ENCODE results near the gene SCARF1.

The SCARF1 gene

DNA sequence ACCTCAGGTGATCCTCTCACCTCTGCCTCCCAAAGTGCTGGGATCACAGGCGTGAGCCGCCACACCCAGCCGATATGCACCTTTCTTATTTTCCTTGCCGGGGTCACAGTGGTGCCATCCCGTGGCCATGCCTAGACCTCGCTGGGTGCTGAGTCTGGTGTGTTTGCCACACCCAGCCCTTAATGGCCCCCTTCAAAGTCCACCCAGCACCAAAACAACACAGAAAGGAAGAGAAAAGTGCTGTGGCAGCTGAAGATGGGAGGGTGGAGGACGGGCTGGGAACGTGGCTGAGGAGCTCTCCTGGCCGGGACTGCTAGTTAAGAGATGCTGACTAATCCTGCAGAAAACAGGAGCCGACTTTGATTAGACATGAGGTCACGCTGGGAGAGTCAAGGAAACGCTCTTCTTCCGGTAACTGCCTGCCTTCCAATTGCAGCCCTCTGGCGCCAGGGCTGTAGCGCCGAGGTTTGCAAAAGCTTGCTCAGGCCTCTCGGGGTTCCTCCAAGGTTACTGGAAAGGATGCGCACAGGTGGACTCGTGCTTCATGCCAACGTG is 27.8 kb downstream of the SCARF1 start:
- DNase-seq (ENCODE audit: low read depth, low spot score), result peak; percentile 29
- no peak for TF ChIP-seq CTCF (IDR thresholded peaks at IDR 0.05; ENCODE audit: insufficient read depth, low read length, missing control alignments)
- H3K4me3 ChIP-seq (ENCODE audit: low read depth, low read length), result no peak overlapping the region
- POLR2A ChIA-PET, result no interaction called here
- CTCF ChIA-PET, result interaction anchor here (1.0 to 3.0 kb wide), 5 partner anchors 8 to 56 kb away, joined by 3 to 16 read pairs (median 5); partner anchors contain the start of gene RILP

DNA sequence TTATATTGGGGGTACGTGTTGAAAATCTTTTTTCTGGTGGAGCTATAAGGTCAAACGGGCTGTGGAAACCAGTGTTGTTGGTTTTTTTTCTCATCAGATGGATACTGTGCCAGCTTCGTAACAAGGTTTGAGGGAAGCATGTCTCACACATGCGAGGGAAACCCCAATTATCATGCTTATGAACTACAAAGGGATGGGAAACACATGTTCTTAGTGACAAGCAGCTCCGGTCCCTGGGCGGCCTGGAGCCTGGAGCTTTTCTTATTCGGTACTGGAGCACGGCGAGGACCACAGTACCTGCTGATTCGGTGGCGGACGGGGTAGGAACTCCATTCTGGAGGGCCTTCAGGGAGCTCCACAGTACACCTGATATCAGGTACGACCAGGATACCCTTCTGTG is 29.4 kb downstream of the SCARF1 start:
- CTCF ChIA-PET, result interaction anchor here (1.0 to 3.0 kb wide), 4 partner anchors 9 to 83 kb away, joined by 3 to 16 read pairs (median 4); partner anchors contain the start of gene SLC43A2

DNA sequence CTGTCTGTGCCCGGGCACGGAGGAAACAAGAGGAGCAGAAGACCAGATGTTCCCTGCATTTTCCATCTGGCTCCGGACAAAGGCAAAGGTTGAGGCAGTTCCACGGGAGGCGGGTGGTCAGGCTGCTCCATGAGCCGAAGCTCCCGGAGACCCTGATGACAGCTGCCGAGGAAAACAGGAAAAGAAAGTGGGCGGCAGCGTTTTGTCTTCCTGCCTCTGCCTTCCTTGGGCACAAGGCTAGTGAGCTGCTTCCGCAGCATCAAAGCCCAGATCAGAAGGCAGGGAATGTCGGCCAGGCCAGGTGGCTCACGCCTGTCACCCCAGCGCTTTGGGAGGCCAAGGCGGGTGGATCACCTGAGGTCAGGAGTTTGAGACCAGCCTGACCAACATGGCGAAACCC is 33.1 kb downstream of the SCARF1 start:
- no peak for TF ChIP-seq CTCF (IDR thresholded peaks at IDR 0.05; ENCODE audit: insufficient read depth, low read length, missing control alignments)
- DNase-seq (ENCODE audit: low read depth, low spot score), result no peak
- POLR2A ChIA-PET, result no interaction called here
- no peak overlapping the region for H3K4me3 ChIP-seq (ENCODE audit: low read depth, low read length)
- CTCF ChIA-PET, result interaction anchor here (1.3 kb wide), 1 partner anchor 11 kb away, joined by 4 read pairs; no protein-coding TSS in a partner anchor

More for the DNA sequence above, 29.4 kb downstream of the SCARF1 start:
- POLR2A ChIA-PET, result no interaction called here
- DNase-seq (ENCODE audit: low read depth, low spot score), result no peak
- H3K4me3 ChIP-seq (ENCODE audit: low read depth, low read length), result no peak overlapping the region
- no peak for TF ChIP-seq CTCF (IDR thresholded peaks at IDR 0.05; ENCODE audit: insufficient read depth, low read length, missing control alignments)

GRCh38 chr17:1611715-1612114 is 33.8 kb downstream of the SCARF1 start:
- no peak for TF ChIP-seq CTCF (IDR thresholded peaks at IDR 0.05; ENCODE audit: insufficient read depth, low read length, missing control alignments)
- ChIA-PET CTCF (interaction anchor here (1.0 to 1.3 kb wide), 2 partner anchors 10 to 97 kb away, joined by 3 to 4 read pairs; no protein-coding TSS in a partner anchor), POLR2A (no interaction called here)
- no peak overlapping the region for H3K4me3 ChIP-seq (ENCODE audit: low read depth, low read length)
- no peak for DNase-seq (ENCODE audit: low read depth, low spot score)

GRCh38 chr17:1608676-1609075 is 36.9 kb downstream of the SCARF1 start:
- TF ChIP-seq CTCF (IDR thresholded peaks at IDR 0.05; ENCODE audit: insufficient read depth, low read length, missing control alignments), result no peak
- H3K4me3 ChIP-seq (ENCODE audit: low read depth, low read length), result no peak overlapping the region
- ChIA-PET CTCF (interaction anchor here (2.0 kb wide), 1 partner anchor 21 kb away, joined by 5 read pairs; no protein-coding TSS in a partner anchor), POLR2A (no interaction called here)
- no peak for DNase-seq (ENCODE audit: low read depth, low spot score)

- DNase-seq (ENCODE audit: low read depth, low spot score), result no peak
- POLR2A ChIA-PET, result no interaction called here
- CTCF ChIA-PET, result interaction anchor here (1.0 to 2.0 kb wide), 4 partner anchors 8 to 41 kb away, joined by 3 to 5 read pairs (median 4); partner anchors contain the start of gene RILP
- H3K4me3 ChIP-seq (ENCODE audit: low read depth, low read length), result no peak overlapping the region
- TF ChIP-seq CTCF (IDR thresholded peaks at IDR 0.05; ENCODE audit: insufficient read depth, low read length, missing control alignments), result no peak
Measured at GRCh38 chr17:1607971-1608320, 37.6 kb downstream of the SCARF1 start.
